Mesangial cell (primary cell): ENCODE measurements around the gene DVL2. TPM values are rescaled to one million over a fixed set of nuclear protein-coding genes. Genes with fewer than 3 reads are reported as not detected.

Experiments used
- total RNA-seq: library from RNA; depleted of rRNA; stranded (reverse); fragments of >200 nt; gene quantifications from 2 replicates; pipeline ENCODE4 v1.2.3, GENCODE V29; 2015

Gene DVL2
- 51.0 and 69.3 TPM in 2 replicates for total RNA-seq

GRCh38 chr17:7234083-7234951 is at the start of gene DVL2:
DVL2 (minus strand) TSS chr17:7234517; CDS start chr17:7234262, 255 bp downstream.

DNA sequence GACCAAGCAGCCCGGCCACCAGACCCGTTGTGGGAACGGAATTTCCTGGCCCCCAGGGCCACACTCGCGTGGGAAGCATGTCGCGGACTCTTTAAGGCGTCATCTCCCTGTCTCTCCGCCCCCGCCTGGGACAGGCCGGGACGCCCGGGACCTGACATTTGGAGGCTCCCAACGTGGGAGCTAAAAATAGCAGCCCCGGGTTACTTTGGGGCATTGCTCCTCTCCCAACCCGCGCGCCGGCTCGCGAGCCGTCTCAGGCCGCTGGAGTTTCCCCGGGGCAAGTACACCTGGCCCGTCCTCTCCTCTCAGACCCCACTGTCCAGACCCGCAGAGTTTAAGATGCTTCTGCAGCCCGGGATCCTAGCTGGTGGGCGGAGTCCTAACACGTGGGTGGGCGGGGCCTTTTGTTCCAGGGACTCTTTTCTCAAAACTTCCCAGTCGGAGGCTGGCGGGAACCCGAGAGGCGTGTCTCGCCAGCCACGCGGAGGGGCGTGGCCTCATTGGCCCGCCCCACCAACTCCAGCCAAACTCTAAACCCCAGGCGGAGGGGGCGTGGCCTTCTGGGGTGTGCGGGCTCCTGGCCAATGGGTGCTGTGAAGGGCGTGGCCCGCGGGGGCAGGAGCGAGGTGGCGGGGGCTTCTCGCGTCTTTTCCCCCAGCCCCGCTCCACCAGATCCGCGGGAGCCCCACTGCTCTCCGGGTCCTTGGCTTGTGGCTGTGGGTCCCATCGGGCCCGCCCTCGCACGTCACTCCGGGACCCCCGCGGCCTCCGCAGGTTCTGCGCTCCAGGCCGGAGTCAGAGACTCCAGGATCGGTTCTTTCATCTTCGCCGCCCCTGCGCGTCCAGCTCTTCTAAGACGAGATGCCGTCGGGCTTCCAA is 47.0 kb upstream of the DVL2 start, which contains the start of gene SLC2A4:
Gene SLC2A4, plus strand, starts transcription at position 645 of the 879 bp plus-strand sequence. Its CDS starts 217 bp downstream, at position 862.

DNA sequence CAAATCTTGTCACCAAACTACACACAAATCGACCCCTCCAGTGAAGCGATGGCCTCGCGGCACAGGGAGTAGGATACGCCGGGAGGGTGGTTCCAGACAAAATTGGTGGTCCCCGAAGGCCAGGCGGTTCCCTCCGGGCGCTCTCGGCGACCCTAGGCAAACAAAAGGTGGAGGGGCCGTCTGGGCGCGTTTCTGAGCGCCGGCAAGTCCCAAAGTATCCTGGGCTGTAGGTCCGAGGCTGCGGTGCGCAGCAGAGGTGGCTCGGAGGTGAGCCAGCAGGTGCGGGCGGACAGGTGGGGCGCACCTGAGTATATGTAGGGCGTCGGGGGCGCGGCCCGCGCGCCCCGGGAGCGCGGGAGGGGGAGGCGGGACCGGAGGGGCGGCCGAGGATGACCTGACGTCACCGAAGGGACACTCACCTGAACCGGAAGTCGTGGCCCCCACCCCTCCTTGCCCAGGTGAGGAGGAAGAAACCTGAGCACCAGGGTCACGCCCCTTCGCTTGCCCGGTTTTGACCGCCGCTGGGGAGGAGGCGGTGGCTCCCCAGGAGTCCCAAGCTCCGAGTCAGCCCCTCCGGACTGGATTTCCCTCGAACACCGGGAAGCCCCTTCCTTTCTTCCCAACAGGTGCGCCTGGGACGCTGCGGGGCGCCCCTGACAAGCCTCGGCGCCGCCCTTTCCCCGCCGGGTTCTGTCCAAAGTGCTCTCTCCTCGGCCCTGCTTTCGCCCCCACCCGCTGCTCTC is 28.0 kb upstream of the DVL2 start, which contains the start of gene CLDN7:
Gene CLDN7, minus strand, starts transcription at position 287 of the 743 bp plus-strand sequence. CDS start 435 bp downstream, outside the sequence.

DNA sequence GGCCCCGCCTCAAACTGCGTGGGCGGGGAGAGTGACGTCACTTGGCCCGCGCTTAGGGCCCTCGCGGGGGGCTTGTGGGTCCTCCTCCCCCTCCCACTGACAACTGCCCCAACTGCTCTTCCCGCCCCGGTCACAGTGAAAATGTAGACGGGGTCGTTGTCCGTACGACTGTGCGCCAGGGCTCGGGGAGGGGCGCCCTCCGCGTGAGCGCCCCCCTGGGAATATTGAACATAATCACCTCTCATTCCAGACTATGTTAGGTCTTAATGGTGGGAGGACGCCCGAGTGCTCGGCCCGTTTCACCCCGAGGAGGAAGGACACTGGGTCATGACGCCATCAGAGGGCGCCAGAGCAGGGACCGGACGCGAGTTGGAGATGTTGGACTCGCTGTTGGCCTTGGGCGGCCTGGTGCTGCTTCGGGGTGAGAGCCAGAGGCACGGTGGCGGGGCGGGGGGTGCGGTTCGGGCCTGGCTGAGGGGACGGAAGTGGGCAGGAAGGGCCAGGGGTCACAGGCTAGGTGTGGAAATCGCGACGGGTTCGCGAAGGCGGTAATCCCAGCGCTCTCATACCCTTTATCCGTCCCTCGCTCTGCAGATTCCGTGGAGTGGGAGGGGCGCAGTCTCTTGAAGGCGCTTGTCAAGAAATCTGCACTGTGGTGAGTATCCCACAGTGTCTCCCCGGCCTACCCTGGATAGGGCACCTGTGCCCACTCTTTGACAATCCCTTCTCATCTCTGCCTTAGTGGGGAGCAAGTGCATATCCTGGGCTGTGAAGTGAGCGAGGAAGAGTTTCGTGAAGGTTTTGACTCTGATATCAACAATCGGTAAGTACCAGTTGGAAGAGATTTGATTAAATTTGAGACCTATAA is 18.1 kb upstream of the DVL2 start, which contains the start of gene ELP5:
Gene ELP5, plus strand, starts transcription at position 40 of the 868 bp plus-strand sequence. Its CDS starts 336 bp downstream, at position 376.

GRCh38 chr17:7251661-7252175 is 17.4 kb upstream of the DVL2 start, which contains the start of gene CTDNEP1:
CTDNEP1 (minus strand) TSS chr17:7251734; CDS start chr17:7251296, 438 bp downstream.

GRCh38 chr17:7241783-7242716 is 7.7 kb upstream of the DVL2 start, which contains the start of gene GABARAP:
GABARAP (minus strand) TSS chr17:7242449; CDS start chr17:7242330, 119 bp downstream.

GRCh38 chr17:7239091-7240027 is 5.0 kb upstream of the DVL2 start, which contains the start of gene PHF23:
PHF23 (minus strand) TSS chr17:7239457; CDS start chr17:7239279, 178 bp downstream.

DNA sequence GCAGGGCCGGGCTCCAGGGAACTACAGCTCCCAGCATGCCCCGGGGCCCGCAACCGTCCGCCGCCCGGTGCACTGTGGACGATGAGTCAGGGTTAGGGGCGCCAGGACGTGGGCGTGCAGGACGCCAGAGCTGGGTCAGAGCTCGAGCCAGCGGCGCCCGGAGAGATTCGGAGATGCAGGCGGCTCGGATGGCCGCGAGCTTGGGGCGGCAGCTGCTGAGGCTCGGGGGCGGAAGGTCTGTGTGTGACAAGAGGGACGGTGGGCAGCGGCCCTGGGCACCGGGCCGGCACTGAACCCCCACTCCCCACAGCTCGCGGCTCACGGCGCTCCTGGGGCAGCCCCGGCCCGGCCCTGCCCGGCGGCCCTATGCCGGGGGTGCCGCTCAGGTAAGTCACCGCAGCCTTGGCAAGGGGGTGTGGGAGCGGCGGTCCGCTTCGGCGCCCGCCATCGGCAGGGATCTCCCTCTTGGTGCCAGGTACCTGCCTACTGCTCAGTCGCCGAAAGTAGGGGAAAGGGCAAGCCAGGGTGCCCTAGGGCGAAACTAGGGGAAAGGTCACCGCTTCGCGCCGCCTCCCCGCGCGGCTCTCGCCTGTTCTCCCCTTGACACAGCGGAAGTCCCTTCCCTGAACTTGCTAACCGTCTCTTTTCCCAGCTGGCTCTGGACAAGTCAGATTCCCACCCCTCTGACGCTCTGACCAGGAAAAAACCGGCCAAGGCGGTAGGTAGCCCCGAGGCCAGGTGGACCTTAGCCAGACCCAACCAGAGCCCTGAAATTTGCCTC is 14.3 kb downstream of the DVL2 start, which contains the start of the genes ACADVL and DLG4:
Gene ACADVL, plus strand, starts transcription at position 127 of the 781 bp plus-strand sequence. Its CDS starts 47 bp downstream, at position 174.
Gene DLG4, minus strand, starts transcription at position 25 of the 781 bp plus-strand sequence.

GRCh38 chr17:7179317-7180254 is 54.7 kb downstream of the DVL2 start, which contains the start of gene ASGR1:
ASGR1 (minus strand) TSS chr17:7179370; CDS start chr17:7178563, 807 bp downstream.

Other genes starting within 250 kb of the DVL2 start
- gene ALOX12, start 238.5 kb downstream of the DVL2 start, total RNA-seq, result under 0.01 TPM in 1 of 2 replicates, not detected in the other
- gene RNASEK, start 221.9 kb downstream of the DVL2 start, total RNA-seq, result 271 and 327 TPM in 2 replicates
- gene BCL6B, start 211.5 kb downstream of the DVL2 start, total RNA-seq, result under 0.01 and 0.13 TPM in 2 replicates
- gene SLC16A13, start 198.5 kb downstream of the DVL2 start, total RNA-seq, result 2.8 and 3.0 TPM in 2 replicates
- gene SLC16A11, start 190.4 kb downstream of the DVL2 start, total RNA-seq, result 0.13 and 0.16 TPM in 2 replicates
- not detected in 2 replicates for gene CLEC10A, start 154.3 kb downstream of the DVL2 start, total RNA-seq
- not detected in 2 replicates for gene ASGR2, start 119.7 kb downstream of the DVL2 start, total RNA-seq
- gene ASGR1, start 55.1 kb downstream of the DVL2 start, total RNA-seq, result 0.63 and 1.6 TPM in 2 replicates
- gene DLG4, start 14.7 kb downstream of the DVL2 start, total RNA-seq, result 6.7 and 13.9 TPM in 2 replicates
- gene ACADVL, start 14.6 kb downstream of the DVL2 start, total RNA-seq, result 261 and 318 TPM in 2 replicates
- gene PHF23, start 4.9 kb upstream of the DVL2 start, total RNA-seq, result 27.4 and 45.8 TPM in 2 replicates
- 262 and 715 TPM in 2 replicates for gene GABARAP, start 7.9 kb upstream of the DVL2 start, total RNA-seq
- 78.1 and 103 TPM in 2 replicates for gene CTDNEP1, start 17.2 kb upstream of the DVL2 start, total RNA-seq
- 37.9 and 42.0 TPM in 2 replicates for gene ELP5, start 17.7 kb upstream of the DVL2 start, total RNA-seq
- gene CLDN7, start 28.0 kb upstream of the DVL2 start, total RNA-seq, result 12.4 and 33.1 TPM in 2 replicates
- gene SLC2A4, start 47.2 kb upstream of the DVL2 start, total RNA-seq, result under 0.01 and 0.76 TPM in 2 replicates
- 0.16 and 0.63 TPM in 2 replicates for gene YBX2, start 60.1 kb upstream of the DVL2 start, total RNA-seq
- 263 and 774 TPM in 2 replicates for gene EIF5A, start 73.1 kb upstream of the DVL2 start, total RNA-seq
- 42.2 and 68.3 TPM in 2 replicates for gene GPS2, start 80.8 kb upstream of the DVL2 start, total RNA-seq
- 13.1 and 14.7 TPM in 2 replicates for gene NEURL4, start 94.8 kb upstream of the DVL2 start, total RNA-seq
- gene ACAP1, start 102.0 kb upstream of the DVL2 start, total RNA-seq, result 0.38 and 0.65 TPM in 2 replicates
- gene KCTD11, start 117.6 kb upstream of the DVL2 start, total RNA-seq, result 13.5 and 19.6 TPM in 2 replicates
- gene TMEM95, start 120.6 kb upstream of the DVL2 start, total RNA-seq, result not detected in 2 replicates
- 2.6 and 4.6 TPM in 2 replicates for gene TNK1, start 146.6 kb upstream of the DVL2 start, total RNA-seq
- gene PLSCR3, start 160.0 kb upstream of the DVL2 start, total RNA-seq, result 69.7 and 127 TPM in 2 replicates
- gene TMEM256, start 169.6 kb upstream of the DVL2 start, total RNA-seq, result 250 and 289 TPM in 2 replicates
- gene NLGN2, start 173.3 kb upstream of the DVL2 start, total RNA-seq, result 9.3 and 24.3 TPM in 2 replicates
- gene SPEM1, start 185.8 kb upstream of the DVL2 start, total RNA-seq, result not detected in 2 replicates
- not detected in 2 replicates for gene SPEM2, start 191.1 kb upstream of the DVL2 start, total RNA-seq
- gene SPEM3, start 194.3 kb upstream of the DVL2 start, total RNA-seq, result not detected in 2 replicates
- gene TMEM102, start 200.9 kb upstream of the DVL2 start, total RNA-seq, result 12.9 and 19.5 TPM in 2 replicates
- gene FGF11, start 205.0 kb upstream of the DVL2 start, total RNA-seq, result 0.49 and 2.2 TPM in 2 replicates
- gene CHRNB1, start 210.5 kb upstream of the DVL2 start, total RNA-seq, result 6.4 and 17.1 TPM in 2 replicates
- gene ZBTB4, start 245.1 kb upstream of the DVL2 start, total RNA-seq, result 17.9 and 31.6 TPM in 2 replicates
- not detected in 2 replicates for gene SLC35G6, start 246.9 kb upstream of the DVL2 start, total RNA-seq
- 74.3 and 158 TPM in 2 replicates for gene POLR2A, start 249.8 kb upstream of the DVL2 start, total RNA-seq